HG03521 (cell line): Measurements from ENCODE around the gene EMC8.

Experiments used
- ATAC-seq: cut with Tn5 transposase; IDR thresholded peaks from one replicate; pipeline ENCODE4 v1.9.1; 2021; ENCODE audit warnings: mild to moderate bottlenecking, moderate library complexity; ENCODE audit not compliant: unreplicated experiment

EMC8 gene

GRCh38 chr16:85788819-85789218 lies 10.5 kb downstream of the EMC8 start:
- no peak for ATAC-seq

GRCh38 chr16:85785927-85786326 lies 13.4 kb downstream of the EMC8 start:
- no peak for ATAC-seq

DNA sequence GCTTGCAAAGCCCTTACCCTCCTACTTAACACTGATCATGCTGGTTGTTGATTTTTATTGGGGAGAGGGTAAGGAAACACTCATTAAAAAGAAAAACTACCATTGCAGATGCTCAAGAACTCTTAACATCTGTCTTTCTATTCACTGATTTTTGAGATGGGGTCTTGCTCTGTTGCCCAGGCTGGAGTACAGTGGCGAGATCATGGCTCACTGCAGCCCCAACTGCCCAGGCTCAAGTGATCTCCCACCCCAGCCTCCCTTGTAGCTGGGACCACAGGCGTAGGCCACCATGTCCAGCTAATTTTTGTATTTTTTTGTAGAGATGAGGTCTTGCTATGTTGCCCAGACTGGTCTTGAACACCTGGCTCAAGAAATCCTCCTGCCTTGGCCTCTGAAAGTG lies 14.5 kb downstream of the EMC8 start:
- no peak for ATAC-seq

GRCh38 chr16:85783441-85783840 lies 15.9 kb downstream of the EMC8 start:
- ATAC-seq: no peak

DNA sequence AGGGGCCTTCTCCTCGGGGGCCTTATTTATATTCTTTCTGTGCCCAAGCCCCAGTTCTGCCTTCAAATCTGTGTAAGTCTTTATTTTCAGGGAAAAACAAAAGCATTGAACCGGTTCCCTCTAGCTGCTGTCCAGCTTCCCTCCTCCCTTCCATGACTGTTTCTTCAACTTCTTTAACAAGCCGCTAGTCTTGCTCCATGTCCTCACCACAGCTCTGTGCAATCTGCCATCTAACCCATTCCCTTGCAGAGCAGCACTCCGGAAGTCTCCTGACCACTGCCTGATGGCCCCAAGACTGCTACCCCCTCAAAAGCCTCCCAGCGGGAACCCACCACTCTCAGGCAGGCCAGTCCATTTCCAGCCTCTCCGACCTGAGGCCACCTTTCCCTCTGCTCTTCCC lies 16.9 kb downstream of the EMC8 start:
- no peak for ATAC-seq

- ATAC-seq: no peak
These were observed 17.5 kb downstream of the EMC8 start for GRCh38 chr16:85781695-85782370.

DNA sequence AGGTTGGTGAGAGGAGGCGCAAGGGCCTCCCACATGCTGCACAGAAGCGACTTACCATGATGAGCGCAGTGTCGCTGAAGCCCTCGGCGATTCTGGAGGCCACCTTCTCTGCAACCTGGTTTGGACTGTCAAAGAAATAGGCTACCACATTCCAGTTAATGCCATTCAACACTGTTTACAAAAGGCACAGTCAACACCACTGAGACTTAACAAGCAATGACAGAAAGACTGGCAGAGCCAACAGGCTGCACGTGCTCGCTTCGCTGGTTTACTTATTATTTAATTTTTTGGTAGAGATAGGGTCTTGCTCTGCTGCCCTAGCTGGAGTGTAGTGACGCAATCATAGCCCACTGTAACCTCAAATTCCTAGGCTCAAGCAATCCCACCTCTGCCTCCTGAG lies 18.2 kb downstream of the EMC8 start:
- no peak for ATAC-seq

- ATAC-seq: no peak
These were observed 19.1 kb downstream of the EMC8 start for GRCh38 chr16:85780281-85780680.

DNA sequence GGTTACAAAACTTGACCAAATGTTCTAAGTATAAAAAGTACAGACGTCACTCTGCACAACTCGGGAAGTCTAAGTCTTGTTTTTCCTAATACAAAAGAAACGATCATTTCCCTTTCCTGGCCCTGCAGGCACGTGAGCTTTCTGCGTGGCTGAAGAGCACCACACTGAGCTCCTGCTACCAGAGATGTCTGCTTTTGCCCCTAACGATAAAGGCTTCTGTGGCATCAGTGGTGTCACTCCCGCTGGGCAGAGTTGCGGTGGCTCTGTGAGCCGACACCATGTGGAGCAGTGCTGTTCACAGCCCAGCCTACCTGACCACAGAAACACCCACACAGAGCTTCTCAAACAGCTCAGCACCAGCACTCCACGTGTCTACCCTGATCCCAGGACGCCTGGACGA lies 20.5 kb downstream of the EMC8 start:
- ATAC-seq: no peak

GRCh38 chr16:85777583-85778310 lies 21.6 kb downstream of the EMC8 start:
- ATAC-seq: no peak

DNA sequence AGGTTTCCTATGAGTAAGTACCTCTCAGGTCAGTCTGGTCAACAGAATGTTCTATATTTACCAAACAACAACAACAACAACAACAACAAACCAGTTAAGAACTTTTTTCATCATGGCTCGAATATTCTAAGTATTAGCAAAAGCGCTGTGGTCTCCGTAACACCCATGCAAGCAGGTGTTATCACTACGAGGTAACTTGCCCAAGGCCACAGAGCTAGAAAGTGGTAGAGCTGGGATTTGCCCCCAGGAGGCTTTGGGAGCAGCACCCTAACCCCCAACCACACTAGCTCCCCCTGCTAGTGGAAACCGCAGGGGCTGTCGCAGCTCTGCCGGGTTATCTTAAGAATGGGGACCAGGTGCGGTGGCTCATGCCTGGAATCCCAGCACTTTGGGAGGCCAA lies 24.5 kb downstream of the EMC8 start:
- ATAC-seq: no peak

DNA sequence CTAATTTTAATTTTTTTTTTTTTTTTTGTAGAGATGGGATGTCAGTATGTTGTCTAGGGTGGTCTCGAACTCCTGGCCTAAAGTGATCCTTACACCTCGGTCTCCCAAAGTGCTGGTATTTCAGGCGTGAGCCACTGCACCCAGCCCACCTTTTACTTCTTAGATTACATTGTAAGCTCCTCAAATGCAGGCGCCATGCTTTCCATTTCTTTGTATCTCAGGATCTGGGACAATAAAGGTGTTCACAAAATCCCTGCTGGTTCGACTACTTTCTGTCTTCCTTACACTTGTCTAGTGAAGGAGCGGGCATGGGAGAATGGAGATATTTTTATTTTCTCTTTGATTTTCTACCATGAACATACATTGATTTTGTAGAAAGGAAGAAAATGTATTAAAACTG lies 25.2 kb downstream of the EMC8 start:
- ATAC-seq: no peak

- no peak for ATAC-seq
These were observed 26.3 kb downstream of the EMC8 start for GRCh38 chr16:85773044-85773443.

GRCh38 chr16:85770741-85771140 lies 28.6 kb downstream of the EMC8 start:
- no peak for ATAC-seq

DNA sequence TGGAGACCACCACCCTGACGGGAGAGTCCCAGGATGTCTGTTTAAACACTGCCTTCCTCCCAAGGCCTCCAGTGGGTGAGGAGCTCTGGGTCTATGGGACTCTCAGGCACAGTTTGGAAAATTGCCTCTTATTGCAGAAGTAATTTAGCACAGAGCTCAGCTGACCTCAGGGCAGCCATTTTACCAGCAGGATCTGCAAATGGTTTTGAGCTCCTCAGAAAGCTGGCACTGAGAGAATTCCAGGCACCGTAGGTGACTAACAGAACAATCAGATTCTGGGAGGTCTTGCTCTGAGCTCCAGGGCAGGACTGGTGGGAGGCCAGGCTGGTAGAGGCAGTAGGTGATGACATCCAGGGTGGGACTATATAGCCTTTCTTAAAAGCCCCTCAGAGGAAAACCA lies 31.1 kb downstream of the EMC8 start:
- ATAC-seq: no peak

GRCh38 chr16:85767531-85767930 lies 31.8 kb downstream of the EMC8 start:
- no peak for ATAC-seq

- ATAC-seq: no peak
These were observed 33.6 kb downstream of the EMC8 start for GRCh38 chr16:85765767-85766166.

GRCh38 chr16:85765211-85765610 lies 34.1 kb downstream of the EMC8 start:
- no peak for ATAC-seq

DNA sequence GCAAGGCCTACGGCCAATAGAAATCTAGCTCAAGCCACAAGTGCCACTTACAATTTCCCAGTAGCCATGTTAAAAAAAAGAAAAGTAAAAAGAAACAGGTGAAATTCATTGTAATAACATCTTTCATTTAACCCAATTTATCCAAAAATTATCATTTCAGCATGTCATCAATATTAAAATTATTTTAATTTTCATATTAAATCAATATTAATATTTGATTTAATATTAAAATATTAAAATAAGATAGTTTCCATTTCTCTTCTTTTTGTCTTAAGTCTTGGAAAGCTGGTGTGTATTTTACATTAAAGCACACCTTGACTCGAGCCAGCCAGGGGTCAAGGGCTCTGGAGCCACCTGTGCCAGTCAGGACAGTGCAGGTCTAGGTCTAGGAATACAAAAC lies 35.7 kb downstream of the EMC8 start:
- no peak for ATAC-seq

GRCh38 chr16:85762970-85763369 lies 36.4 kb downstream of the EMC8 start:
- ATAC-seq: no peak

DNA sequence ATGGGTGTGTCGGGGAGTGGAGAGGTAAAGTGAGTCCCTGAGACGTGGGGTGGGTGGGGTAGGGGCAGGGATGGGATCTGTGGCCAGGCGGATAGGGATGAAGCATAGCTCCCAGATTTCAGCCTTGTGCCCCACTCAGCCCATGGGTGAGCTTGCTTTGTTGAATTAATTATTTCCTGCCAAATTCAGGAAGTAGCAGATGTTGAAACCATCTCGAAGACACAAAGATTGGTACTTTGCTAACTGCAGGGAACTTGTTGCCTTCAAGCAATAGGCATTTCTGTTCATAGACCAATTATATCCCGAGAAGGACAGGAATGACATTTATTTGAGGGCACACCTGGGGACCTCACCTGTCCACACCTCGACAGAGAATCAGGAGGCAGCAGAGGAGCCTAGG lies 37.5 kb downstream of the EMC8 start:
- no peak for ATAC-seq

- no peak for ATAC-seq
These were observed 39.5 kb downstream of the EMC8 start for GRCh38 chr16:85759631-85760419.
